GM18508 (cell line): ENCODE measurements around the gene LOXL3.
A peak's percentile ranks its signal among the peaks of the same experiment; 100 is the strongest.

Experiments
- ATAC-seq: cut with Tn5 transposase; IDR thresholded peaks from one replicate; pipeline ENCODE4 v1.9.1; 2021; ENCODE audit warnings: moderate number of reproducible peaks; ENCODE audit not compliant: insufficient read depth, unreplicated experiment

Gene LOXL3, protein sequence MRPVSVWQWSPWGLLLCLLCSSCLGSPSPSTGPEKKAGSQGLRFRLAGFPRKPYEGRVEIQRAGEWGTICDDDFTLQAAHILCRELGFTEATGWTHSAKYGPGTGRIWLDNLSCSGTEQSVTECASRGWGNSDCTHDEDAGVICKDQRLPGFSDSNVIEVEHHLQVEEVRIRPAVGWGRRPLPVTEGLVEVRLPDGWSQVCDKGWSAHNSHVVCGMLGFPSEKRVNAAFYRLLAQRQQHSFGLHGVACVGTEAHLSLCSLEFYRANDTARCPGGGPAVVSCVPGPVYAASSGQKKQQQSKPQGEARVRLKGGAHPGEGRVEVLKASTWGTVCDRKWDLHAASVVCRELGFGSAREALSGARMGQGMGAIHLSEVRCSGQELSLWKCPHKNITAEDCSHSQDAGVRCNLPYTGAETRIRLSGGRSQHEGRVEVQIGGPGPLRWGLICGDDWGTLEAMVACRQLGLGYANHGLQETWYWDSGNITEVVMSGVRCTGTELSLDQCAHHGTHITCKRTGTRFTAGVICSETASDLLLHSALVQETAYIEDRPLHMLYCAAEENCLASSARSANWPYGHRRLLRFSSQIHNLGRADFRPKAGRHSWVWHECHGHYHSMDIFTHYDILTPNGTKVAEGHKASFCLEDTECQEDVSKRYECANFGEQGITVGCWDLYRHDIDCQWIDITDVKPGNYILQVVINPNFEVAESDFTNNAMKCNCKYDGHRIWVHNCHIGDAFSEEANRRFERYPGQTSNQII

GRCh38 chr2:74553892-74554819, at the start of gene LOXL3, which contains the start of gene DOK1:
Gene LOXL3 (minus strand): TSS chr2:74553942. CDS start chr2:74552634, 1,308 bp downstream.
Gene DOK1 (plus strand): TSS chr2:74554720. CDS start chr2:74554755, 35 bp downstream.
- ATAC-seq = no peak

DNA sequence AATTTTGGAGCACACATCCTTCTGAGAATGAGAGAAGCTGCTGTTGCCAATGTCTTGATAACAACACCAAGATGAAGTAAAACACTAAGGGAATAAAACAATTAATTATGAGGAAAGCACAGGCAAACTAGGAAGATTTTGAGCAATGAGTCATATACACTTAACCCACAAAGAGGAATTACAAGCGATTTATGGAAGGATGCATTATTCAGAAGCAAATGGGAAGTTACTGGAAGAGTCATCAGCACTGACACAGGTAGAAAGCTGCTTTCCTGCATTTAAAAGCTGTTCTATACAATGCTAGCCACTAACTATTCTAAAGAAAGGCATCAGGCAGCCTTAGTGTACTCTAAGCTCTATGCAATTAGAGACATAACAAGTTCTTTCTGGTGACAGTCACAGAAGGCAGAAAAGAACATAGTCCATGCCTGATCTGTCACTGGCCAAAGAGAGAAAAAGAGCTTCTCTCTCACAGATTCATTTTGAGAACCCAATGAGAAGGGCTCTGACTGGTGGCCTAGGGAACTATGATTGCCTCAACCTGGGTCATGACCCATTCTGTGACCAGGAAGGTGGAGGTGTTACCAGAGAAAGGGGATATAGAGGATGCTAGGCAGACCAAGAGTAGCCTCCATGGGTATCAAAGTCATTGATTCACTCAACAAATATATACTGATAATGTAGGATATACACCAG, 49.0 kb upstream of the LOXL3 start:
- no peak for ATAC-seq

GRCh38 chr2:74599676-74600075, 45.9 kb upstream of the LOXL3 start:
- ATAC-seq = no peak

GRCh38 chr2:74597410-74597809, 43.7 kb upstream of the LOXL3 start:
- no peak for ATAC-seq

DNA sequence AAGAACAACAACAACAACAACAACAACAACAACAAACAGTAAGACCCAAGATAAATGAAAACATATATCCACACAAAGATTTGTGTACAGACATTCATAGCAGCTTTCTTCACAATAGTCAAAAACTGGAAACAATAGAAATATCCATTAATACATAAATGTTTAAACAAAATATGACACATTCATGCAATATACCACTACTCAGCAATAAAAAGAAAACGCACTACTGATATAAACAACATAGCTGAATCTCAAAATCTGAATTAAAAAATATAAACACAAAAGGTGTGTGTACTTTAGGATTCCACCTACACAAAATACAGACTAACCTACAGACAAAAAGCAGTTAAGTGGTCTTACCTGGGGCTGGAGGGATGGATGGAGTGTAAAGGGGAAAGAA, 42.8 kb upstream of the LOXL3 start:
- ATAC-seq = no peak

- ATAC-seq = no peak
Measured at GRCh38 chr2:74593826-74594772, 40.4 kb upstream of the LOXL3 start.

DNA sequence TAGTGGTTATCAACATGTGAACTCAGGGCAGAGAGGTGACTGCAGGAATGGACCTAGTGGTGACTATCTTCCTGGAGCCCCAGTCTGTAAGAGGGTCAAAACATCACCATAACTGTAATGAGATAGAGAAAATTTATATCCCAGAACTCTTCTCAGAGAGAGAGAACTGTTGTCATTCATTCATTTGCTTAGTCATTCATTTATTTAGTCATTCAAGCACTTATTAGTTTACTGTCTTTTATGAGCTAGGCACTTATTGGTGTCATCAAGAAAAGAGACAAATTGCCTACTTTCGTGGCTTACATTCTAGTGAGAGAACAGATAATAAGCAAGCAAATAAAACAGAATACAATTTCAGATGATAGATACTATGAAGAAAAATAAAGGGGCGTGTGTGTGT, 34.9 kb upstream of the LOXL3 start:
- ATAC-seq = no peak

GRCh38 chr2:74587664-74588277, 34.0 kb upstream of the LOXL3 start:
- peak; percentile 51 for ATAC-seq

DNA sequence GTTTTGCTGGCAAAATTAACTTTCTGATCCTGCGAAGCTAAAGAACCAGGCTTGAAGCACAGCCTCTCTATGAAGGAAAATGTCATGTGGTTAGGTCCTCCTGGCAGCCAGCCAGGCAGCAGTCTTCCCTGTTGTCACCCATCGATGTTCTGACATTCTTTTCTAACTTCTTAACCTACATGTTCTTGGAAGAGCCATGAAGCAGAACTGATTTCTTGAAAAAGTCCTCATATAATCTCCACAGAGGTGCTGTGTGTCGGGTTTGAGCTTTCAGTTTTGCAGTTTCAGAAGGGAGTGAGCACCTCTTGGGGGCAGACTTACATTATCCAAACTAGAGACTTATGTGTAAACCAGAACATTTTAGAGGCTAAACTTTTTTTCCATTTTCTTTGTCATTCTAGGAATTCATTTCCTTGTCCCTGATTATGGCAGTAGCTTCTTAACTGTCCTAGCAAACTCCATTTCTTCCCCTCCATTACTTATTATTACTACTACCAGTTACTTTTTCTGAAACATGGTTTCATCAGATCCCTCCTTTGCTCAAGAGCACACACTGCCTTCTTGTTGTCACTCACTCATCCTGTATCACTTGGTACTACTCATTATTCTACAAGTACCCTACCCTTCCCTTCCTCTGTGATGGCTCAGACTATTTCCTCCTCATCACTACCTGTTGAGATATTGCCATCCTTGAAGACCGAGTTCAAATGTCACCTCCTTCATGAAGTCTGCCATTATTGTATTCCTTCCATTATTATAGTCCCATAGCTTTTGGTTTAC, 31.9 kb upstream of the LOXL3 start:
- no peak for ATAC-seq

- no peak for ATAC-seq
Measured at GRCh38 chr2:74584088-74584645, 30.4 kb upstream of the LOXL3 start.

DNA sequence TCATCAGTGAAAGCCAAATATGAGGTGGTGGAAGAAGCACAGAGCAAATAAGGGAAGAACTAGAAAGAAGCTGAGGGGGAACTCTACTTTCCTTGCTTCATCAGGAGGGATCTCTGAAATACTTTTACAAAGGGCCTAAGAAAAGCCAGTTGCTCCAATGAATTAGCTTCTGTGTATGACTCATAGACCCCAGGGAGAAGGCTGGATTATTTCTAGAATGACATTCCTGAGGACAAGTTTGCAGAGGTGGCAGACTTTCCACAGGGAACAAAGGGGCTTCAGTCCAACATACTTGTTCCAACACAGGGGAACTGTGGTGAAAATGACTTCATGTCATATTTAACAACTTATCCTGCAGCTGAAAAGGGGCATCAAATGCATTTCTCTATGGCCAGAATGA, 29.8 kb upstream of the LOXL3 start:
- no peak for ATAC-seq

DNA sequence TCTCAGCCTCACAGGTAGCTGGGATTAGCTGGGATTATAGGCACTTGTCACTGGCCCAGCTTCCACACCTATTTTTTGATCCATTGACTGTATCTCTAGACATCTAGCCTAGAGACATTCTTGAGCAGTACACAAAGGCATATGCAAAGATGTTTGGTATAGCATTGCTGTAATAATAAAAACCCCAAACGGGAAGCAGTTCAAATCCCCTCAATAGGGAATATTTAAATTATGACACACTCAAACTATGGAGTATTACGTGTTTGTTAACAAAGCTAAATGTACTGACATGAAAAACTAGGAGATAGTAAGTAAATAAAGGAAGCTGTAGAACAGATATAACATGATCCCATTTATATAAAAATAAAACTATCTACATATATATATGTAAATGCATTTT, 28.4 kb upstream of the LOXL3 start:
- no peak for ATAC-seq

DNA sequence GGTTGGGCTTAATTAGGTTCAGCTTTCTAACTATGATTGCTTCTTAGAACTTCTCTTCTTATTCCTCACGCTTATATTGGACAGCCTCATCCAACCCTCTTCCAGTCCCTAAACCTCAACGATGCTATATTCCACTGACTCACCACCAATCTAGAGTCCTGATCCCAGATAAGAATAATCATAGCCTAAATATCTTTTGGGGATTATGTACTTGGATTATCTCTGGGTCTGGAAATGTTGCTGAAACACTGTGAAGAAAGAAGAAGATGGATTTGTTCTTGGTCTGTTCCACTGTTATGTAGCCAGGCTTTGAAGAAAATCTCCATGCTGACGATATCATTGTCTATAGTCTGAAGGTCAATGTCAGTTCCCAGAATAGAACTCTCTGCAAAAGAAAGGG, 27.7 kb upstream of the LOXL3 start:
- ATAC-seq = no peak

DNA sequence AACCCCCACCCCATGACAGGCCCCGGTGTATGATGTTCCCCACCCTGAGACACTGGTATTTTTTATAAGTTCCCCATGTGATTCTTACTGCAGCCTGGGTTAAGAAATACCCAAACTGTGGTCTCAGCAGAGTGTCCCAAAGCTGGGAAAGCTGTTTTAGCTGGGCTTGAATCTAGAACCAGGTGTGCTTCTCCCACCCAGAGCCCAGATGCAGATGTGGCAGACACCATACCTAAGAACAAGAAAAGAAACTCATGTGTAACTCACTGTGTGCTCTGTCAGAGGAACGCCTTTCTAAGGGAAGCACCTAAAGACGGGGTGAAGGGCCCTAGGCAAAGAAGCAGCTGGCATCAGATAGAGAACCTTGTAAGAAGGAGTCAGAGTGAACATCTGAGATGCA, 24.7 kb upstream of the LOXL3 start:
- no peak for ATAC-seq

DNA sequence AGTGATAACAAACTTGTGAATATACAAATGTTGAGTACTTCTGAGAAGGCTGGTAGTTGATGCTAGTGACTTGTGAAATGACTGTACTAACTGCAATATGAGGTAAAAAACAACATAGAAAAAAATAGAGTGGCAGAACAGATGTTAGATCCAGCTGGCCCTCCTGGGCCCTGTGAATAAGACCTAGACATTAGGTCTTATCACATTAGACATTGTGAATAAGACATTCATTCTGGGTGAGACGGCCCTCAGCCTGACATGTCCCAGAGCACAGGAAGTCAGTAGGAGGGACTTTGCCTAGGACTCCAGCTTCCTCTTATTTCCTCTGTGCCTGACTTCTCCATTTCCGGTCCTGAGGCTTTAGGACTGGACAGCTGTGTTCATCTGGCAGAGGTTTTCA, 23.7 kb upstream of the LOXL3 start:
- no peak for ATAC-seq

DNA sequence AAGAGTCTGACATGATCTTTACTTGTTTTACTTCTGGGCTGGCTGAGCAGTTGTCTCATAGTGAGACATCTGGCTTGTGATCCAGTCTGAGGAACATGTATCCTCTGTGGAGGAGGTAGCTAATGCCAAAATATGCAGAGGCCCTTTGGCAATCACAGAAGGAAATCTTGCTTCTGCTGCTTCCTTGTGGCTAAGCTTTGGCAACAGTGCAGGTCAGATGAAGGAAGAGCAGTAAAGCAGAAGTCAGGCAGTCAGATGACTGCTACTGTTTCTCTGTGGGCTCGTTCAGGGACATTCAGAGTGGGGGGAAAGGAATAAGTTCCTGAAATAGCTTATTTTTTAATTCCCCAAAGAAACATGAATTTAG, 23.1 kb upstream of the LOXL3 start:
- ATAC-seq = no peak

DNA sequence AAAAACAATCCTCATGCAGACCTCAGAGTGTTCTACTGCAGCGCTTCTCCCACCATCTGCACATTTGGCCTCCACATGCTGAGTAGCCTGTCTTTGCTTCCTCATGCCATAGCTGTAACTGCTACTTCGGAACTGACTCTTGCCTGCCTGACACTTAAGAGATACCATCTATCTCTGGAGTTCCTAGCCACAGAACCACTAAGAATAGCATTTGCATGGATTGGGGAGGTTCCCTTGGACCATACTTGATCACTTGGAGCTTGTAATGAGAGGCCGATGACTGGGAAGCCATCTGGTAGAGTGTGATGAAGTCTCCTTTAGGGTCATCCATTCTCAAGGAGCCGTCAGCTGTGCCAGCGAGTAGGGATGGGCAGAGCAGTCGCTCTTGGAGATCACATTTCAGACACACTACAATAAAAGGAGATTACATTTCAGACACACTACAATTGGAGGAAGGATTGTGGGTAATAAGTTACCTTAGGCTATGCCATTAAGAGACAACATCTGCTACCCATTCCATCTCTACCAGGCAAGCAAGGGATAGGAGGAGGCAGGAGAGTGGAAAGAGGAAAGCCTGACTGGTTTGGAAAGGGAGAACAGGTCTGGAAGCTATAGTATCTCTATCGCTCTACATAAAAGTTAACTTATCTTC, 22.6 kb upstream of the LOXL3 start:
- ATAC-seq = no peak
